H54 (cell line): ENCODE results near the gene IFT74.
A peak's percentile ranks its signal among the peaks of the same experiment; 100 is the strongest.

ENCODE experiments used
- DNase-seq: peaks from one replicate; pipeline ENCODE4 v3.0.0; 2011; ENCODE audit warnings: low spot score, mixed read lengths; ENCODE audit not compliant: insufficient read length
- FAIRE-seq: peaks from 3 replicates; lab custom pipeline; 2011; peaks lifted over from hg19 to GRCh38; lab: Jason Lieb, UNC
- POLR2A ChIP-seq: IDR thresholded peaks from 2 replicates; pipeline ENCODE4 v1.6.1; 2011; ENCODE audit warnings: low read depth, mild to moderate bottlenecking, low read length

IFT74 gene

GRCh38 chr9:27019589-27019988 is 63.4 kb downstream of the IFT74 start:
- FAIRE-seq: no peak
- DNase-seq: no peak
- no peak for TF ChIP-seq POLR2A

GRCh38 chr9:27022920-27023319 is 66.7 kb downstream of the IFT74 start:
- DNase-seq: no peak
- no peak for TF ChIP-seq POLR2A
- no peak for FAIRE-seq

GRCh38 chr9:27029186-27029585 is 73.0 kb downstream of the IFT74 start:
- FAIRE-seq (no peak), DNase-seq (no peak)
- TF ChIP-seq POLR2A: no peak

GRCh38 chr9:27033815-27034403 is 77.7 kb downstream of the IFT74 start:
- DNase-seq (peak; percentile 7), FAIRE-seq (peak; percentile 85)
- TF ChIP-seq POLR2A: no peak

- no peak for TF ChIP-seq POLR2A
- no peak for DNase-seq
- no peak for FAIRE-seq
Measured at GRCh38 chr9:27037499-27037898, 81.3 kb downstream of the IFT74 start.

GRCh38 chr9:27041746-27042145 is 85.5 kb downstream of the IFT74 start:
- FAIRE-seq (no peak), DNase-seq (no peak)
- no peak for TF ChIP-seq POLR2A

- TF ChIP-seq POLR2A: no peak
- FAIRE-seq: no peak
- DNase-seq: no peak
Measured at GRCh38 chr9:27042476-27042875, 86.3 kb downstream of the IFT74 start.

- FAIRE-seq (no peak), DNase-seq (no peak)
- no peak for TF ChIP-seq POLR2A
Measured at GRCh38 chr9:27043176-27043575, 87.0 kb downstream of the IFT74 start.

GRCh38 chr9:27047136-27047535 is 90.9 kb downstream of the IFT74 start:
- no peak for TF ChIP-seq POLR2A
- no peak for FAIRE-seq
- DNase-seq: no peak

GRCh38 chr9:27053369-27054022 is 97.3 kb downstream of the IFT74 start:
- DNase-seq (no peak), FAIRE-seq (no peak)
- TF ChIP-seq POLR2A: no peak

GRCh38 chr9:27054125-27054524 is 97.9 kb downstream of the IFT74 start:
- no peak for FAIRE-seq
- DNase-seq: no peak
- TF ChIP-seq POLR2A: no peak

GRCh38 chr9:27054841-27055240 is 98.6 kb downstream of the IFT74 start:
- TF ChIP-seq POLR2A: no peak
- FAIRE-seq (peak; percentile 6), DNase-seq (no peak)

- DNase-seq: no peak
- FAIRE-seq: no peak
- no peak for TF ChIP-seq POLR2A
Measured at GRCh38 chr9:27059412-27059811, 103.2 kb downstream of the IFT74 start.

- TF ChIP-seq POLR2A: no peak
- no peak for FAIRE-seq
- no peak for DNase-seq
Measured at GRCh38 chr9:27059907-27060306, 103.7 kb downstream of the IFT74 start.

- no peak for TF ChIP-seq POLR2A
- DNase-seq: no peak
- FAIRE-seq: no peak
Measured at GRCh38 chr9:27065288-27065687, 109.1 kb downstream of the IFT74 start.
